Measurements from ENCODE around the gene TRIM14. TPM values are rescaled to one million over a fixed set of nuclear protein-coding genes. Genes with fewer than 3 reads are reported as not detected.
"Not testable (repeated sequence)": the region's sequence is repeated elsewhere in the genome, so short reads cannot be mapped to it uniquely, and the experiment has no call there.

Gene TRIM14
- total and polyA plus RNA-seq, 2 of the 4 experiments (the other 2 are of a cell fraction), result 3.0 to 8.5 TPM

DNA sequence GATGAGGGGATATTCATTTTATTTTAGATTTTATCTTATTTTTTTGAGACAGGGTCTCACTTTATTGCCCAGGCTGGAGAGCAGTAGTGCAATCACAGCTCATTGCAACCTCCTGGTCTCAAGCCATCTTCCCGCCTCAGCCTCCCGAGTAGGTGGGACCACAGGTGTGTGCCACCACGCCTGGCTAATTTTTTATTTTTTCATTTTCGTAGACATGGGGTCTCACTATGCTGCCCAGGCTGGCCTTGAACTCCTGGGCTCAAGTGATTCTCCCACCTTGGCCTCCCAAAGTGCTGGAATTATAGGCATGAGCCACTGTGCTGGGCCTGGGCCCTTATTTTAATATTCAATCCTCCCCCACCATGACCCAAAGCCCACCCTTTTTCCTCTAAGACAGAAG lies 11.0 kb upstream of the TRIM14 start:
- H2BK15ac ChIP-seq (ENCODE audit: low read depth, low read length); H3K18ac ChIP-seq (ENCODE audit: low read depth, low read length); H3K56ac ChIP-seq (ENCODE audit: extremely low read depth, insufficient read depth, low read length); H3K4me2 ChIP-seq (ENCODE audit: low read depth, low read length); H3K79me1 ChIP-seq (ENCODE audit: low read depth in 1 of 2, low read length in 2 of 2); H3K9ac ChIP-seq (ENCODE audit: low read depth, low read length); POLR2A ChIA-PET (ENCODE audit: unreplicated experiment); H4K91ac ChIP-seq (ENCODE audit: insufficient read depth, low read depth, low read length); H3K27ac ChIP-seq (ENCODE audit: insufficient read depth, low read length); H3K27me3 ChIP-seq (ENCODE audit: control insufficient read depth, insufficient read depth, low read length); CTCF ChIA-PET; H2AFZ ChIP-seq (replicated peaks; ENCODE audit: low read length, poor library complexity); ATAC-seq (ENCODE audit: low read depth); dilution Hi-C loops (cut with HindIII; ENCODE audit: low sequenced_read_pairs, unreplicated experiment); intact Hi-C loops (cut with micrococcal nuclease); H3K36me3 ChIP-seq (ENCODE audit: control insufficient read depth, insufficient read depth, low read length); H2AK5ac ChIP-seq (ENCODE audit: low read depth, low read length); H4K5ac ChIP-seq (ENCODE audit: low read depth, low read length); H3K4ac ChIP-seq (ENCODE audit: low read depth, low read length); DNase-seq; H3K9me1 ChIP-seq (ENCODE audit: insufficient read depth, low read length); H3K23ac ChIP-seq (ENCODE audit: low read depth, low read length); H2BK20ac ChIP-seq (ENCODE audit: low read depth, low read length); BruUV-seq (replicated peaks); H2AK9ac ChIP-seq (replicated peaks; ENCODE audit: low read depth, low read length, poor library complexity); H4K8ac ChIP-seq (ENCODE audit: low read depth in 2 of 2, low read length in 2 of 2); in situ Hi-C loops (cut with MboI; ENCODE audit: low sequenced_read_pairs); H3K14ac ChIP-seq (replicated peaks; ENCODE audit: low read depth, low read length); H2BK5ac ChIP-seq (ENCODE audit: low read depth, low read length, poor library complexity, severe bottlenecking); H4K20me1 ChIP-seq (ENCODE audit: insufficient read depth, low read length); H3K9me3 ChIP-seq (ENCODE audit: control insufficient read depth, insufficient read depth, low read length); H3K4me1 ChIP-seq (ENCODE audit: control insufficient read depth, insufficient read depth, low read length); H3K4me3 ChIP-seq (ENCODE audit: insufficient read depth, low read depth, low read length); H2BK120ac ChIP-seq (ENCODE audit: low read depth, low read length): not testable (repeated sequence)
- no CpG with 5 or more reads among the region's 4 CpGs for WGBS, 2 experiments (ENCODE audit: extremely low coverage in 2 of 2, insufficient read length in 1 of 2)

All from IMR-90 (cell line).